Medulla oblongata (tissue), 1 donor: ENCODE results near the gene CELF2.

ENCODE experiments used
- DNase-seq: peaks from one replicate; pipeline ENCODE4 v3.0.0-alpha.2; 2015; ENCODE audit errors: extremely low spot score

The CELF2 gene

DNA sequence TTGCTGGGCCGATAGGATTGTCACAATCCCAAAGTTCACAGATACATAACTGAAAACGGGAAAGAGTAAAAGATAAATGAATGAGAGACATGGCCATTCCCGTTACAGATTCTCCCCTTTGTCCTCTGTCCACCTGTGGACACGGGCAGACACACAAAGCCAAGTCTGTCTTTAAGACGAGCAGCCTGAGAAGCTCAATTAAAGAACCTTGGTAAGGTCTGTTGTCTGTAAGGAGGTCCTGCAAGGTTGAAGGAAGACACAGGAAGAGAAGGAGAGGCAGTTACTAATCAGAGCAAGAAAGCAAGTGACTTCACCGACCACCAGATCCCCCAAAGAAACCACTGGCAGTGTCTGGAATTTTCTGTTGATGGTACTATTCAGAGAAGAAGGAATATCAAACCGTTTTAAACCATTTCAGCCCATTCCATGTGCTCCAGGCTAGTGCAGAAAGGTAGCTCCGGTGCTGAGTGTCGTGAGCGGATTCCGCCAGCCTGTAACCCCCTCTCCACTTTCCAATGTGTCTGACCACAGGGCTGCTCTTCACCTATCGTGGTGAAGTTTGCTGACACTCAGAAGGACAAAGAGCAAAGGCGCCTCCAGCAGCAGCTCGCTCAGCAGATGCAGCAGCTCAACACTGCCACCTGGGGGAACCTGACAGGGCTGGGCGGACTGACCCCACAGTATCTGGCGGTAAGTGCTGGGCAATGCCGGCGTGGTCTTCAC is 252.6 kb downstream of the CELF2 start:
- DNase-seq, result peak; percentile 74

DNA sequence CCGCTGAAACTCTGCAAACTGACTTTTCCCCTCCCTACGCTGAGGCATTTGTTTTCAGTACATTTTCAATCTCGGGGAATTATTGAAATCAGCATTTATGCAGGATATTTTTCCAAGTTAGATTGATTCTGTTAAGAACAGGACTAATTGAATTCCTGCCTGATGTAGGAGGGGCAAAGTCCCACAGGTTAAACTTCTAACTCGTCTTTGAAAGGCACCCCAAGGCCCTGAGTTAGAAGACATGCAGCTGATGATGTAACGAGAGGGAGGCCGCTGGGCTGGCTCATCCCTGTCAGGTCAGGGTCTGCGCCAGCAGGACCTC is 253.1 kb downstream of the CELF2 start:
- no peak for DNase-seq

GRCh38 chr10:11272915-11273389 is 255.3 kb downstream of the CELF2 start:
- DNase-seq, result no peak

GRCh38 chr10:11274452-11274851 is 256.8 kb downstream of the CELF2 start:
- DNase-seq, result no peak

DNA sequence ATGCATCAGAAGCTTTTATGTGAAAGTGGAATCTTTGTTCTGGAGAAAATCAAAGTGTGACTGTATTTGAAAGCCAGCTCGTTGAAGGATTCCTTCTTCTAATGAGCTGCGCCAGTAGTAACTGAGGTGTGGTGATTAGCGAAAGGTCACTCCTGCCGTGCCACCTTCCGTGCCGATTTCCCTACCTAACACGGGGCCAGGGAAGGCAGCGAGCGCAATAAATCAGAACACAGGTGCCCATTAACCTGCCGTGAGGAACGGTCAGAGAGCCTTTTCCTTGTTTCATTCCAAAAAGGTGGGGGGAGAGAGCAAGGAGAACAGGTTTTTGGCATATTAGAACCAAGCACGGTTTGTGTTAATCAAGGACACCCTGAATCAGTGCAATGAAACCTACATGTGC is 258.0 kb downstream of the CELF2 start:
- no peak for DNase-seq

- DNase-seq, result no peak
Measured at GRCh38 chr10:11276449-11276990, 258.8 kb downstream of the CELF2 start.

DNA sequence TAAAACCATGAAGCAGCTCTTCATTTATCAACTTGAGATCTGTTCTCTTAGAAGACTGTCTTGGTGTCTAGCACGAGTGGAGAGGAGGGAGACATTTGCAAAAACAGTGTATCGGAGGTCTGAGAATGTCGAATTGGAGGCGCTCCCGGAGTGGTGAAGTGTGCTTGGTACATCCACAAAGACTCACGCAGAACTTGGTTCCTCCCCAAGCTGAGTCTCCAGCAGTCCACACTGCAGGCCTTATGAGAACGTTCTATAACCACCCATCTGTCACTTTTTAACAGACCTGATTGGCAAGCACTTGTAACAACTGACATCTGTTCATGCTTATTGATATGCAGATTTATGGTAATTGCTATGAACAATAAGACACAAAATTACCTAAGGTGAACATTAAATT is 261.6 kb downstream of the CELF2 start:
- peak; percentile 45 for DNase-seq

DNA sequence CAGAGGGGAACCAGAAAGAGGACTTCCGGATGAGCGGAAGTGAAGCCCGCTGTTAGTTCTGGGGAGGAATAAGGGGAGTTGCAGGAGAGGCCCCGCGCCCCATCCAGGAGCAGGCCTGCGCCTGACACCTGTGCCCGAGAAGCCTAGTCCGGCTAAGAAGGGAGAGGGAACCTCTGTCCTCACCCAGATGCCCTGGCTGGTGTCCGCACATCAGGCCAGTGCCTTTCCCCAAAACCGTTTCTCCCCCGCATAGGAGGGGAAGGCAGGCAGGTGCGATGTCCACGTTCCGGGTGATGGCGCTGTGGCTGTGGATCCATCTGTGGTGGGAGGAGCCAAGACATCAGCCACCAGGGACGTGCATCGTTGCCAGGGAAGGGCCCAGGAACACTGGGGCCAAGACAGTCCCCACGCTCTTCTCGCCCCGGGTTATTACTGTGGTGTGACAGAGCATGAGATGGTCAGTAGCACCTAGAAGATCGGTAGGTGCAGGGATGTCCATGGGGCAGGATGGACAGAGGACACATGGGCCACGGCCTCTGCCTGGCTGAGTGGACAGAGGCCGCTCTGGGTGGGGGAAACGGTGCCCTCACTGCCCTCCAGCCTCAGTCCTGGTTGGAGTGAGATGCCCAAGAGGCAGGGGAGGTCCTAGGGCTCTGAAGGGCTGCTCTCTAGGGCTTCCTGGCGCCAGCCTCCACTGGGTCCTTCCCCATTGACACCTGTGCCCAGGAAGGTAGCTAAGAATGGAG is 262.7 kb downstream of the CELF2 start:
- no peak for DNase-seq

- no peak for DNase-seq
Measured at GRCh38 chr10:11282156-11282555, 264.5 kb downstream of the CELF2 start.

- no peak for DNase-seq
Measured at GRCh38 chr10:11282661-11283060, 265.0 kb downstream of the CELF2 start.

- no peak for DNase-seq
Measured at GRCh38 chr10:11284291-11285085, 266.8 kb downstream of the CELF2 start.

GRCh38 chr10:11285171-11285570 is 267.5 kb downstream of the CELF2 start:
- no peak for DNase-seq

DNA sequence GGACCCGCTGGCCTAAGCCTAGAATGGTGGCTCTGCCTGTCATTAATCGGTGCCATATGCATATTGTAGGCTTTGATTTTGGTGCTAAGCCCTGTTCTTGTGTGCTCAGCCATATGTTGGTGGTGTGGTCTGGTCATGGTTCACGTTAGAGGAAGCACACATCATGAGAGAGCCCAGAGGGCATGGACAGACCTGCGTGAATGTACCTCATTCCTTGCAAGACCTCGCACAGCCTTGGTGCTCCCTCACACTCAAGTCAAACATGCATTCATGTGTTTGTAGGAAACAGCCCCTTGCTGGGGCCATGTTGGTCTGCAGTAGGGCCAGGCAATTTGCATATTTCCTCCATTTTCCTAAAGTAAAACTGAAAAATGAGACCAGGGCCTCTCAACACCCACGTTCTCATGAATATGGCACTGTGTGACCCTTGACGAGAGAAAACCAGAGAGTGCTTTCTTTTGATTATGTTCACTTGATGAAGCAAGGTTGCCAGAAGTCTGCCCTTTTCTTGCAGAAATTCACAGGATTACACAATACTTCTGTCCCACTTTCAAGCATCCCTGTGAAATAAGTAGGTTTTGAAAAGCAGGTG is 268.7 kb downstream of the CELF2 start:
- no peak for DNase-seq

- DNase-seq, result no peak
Measured at GRCh38 chr10:11288302-11288701, 270.6 kb downstream of the CELF2 start.

DNA sequence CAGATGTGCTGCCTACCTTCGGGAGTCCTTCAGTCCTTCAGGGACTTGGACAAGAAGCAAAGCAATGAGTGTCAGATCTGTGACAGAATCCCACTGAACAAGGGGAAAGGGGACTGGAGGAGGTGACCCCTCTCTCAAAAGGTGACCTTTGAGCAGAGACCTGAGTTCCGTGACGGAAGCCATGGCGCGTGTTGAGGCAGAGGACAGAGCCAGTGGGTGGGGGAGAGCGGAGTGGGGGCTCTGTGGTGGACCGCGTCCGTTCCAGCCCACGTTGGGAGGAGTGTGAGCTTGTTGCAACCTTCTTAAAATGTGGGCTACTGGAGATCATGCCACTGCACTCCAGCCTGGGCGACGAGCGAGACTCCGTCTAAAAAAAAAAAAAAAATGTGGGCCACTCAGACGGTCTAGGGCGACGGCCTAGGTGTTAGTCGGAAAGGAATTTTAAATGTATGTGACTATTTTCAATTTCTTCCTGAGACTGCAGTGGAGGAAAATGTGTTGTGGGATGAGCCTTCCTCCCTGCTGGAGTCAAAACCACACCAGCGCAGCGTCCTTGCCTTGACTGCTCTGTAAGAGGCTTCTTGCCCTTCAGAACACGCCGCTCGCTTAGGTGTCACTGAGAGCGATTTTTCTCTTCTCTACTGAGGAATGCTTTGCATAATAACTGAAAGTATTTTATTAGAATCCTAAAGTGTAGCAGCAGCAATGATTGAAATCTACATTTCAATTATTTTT is 272.7 kb downstream of the CELF2 start:
- no peak for DNase-seq

GRCh38 chr10:11292576-11293302 is 275.1 kb downstream of the CELF2 start:
- DNase-seq, result no peak

DNA sequence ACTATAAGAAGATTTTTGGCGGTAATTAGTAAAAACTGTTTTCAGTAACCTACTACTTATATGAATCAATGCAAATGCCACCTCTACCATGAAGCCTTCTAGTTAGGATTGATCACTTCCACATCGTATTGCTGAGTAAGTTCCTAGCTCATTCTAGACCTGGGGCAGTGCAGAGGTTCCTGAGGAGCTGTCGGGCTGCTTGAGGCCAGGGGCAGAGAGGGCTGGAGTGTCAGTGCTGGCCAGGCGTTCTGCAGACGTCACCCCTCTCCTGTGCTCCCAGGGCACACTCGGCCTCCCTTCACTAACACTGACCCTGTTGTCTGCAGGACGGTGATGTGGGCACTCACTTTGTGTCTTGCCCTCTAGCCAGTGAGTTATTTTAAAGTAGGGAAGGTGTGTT is 275.7 kb downstream of the CELF2 start:
- DNase-seq, result no peak

DNA sequence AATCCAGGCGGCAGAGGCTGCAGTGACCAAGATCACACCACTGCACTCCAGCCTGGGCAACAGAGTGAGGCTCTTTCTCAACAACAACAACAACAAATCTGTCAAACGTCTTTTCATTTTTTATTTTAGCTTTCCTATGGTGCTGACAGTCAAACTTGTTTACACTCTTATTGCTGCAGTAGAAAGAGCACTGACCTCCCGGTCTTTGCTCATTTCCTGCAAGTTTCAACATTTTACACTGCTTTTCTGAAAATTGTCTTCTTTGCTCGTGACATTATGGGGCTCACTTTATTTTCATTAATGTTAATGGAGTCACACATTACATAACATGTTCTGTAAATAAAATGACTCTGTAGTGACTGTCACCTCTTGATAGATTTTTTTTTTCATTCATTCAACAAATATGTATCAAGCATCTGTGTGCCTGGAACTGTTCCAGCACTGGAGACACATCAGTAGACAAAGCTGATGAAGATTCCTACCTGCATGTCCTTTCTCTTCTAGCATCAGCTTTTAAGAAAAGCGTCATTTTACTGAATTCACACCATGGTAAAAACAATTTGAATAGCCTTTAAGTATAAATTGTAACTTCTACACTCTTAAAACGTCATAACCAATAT is 277.3 kb downstream of the CELF2 start:
- no peak for DNase-seq

- DNase-seq, result no peak
Measured at GRCh38 chr10:11295492-11295891, 277.8 kb downstream of the CELF2 start.

DNA sequence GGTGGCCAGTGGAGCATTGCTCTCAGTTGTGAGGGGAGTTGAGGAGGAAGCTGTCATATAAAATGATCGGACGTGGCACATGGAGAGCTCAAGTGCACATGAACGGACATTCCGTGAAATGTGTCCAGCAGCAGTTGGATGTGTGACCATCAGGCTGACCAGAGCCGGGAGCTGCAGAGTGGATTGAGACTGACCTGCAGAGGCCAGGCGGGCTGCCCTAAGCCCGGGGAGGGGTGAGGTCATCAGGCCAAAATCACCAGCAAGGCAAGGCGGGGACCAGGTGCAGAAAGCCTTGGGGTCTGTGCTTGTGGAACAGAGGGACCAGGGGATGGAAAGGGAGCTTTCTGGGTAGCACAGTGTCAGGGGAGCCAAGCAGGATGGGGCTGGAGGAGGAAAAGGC is 279.5 kb downstream of the CELF2 start:
- DNase-seq, result no peak
